Measurements from ENCODE around the gene CNPY1. TPM values are rescaled to one million over a fixed set of nuclear protein-coding genes. Genes with fewer than 3 reads are reported as not detected.

The CNPY1 gene
- total RNA-seq, 1 donor from 2014 or later, result not detected

GRCh38 chr7:155463114-155463811 lies 83.1 kb downstream of the CNPY1 start:
- FAIRE-seq, result no peak

GRCh38 chr7:155462163-155462735 lies 84.1 kb downstream of the CNPY1 start:
- Mint-ChIP-seq H3K9me3 (ENCODE audit: unreplicated experiment) (peaks cover 2% of the 10 kb centered on the region), H3K36me3 (ENCODE audit: low read depth, unreplicated experiment) (peaks cover 2% of the 10 kb centered on the region), H3K4me3 (ENCODE audit: unreplicated experiment) (no peak overlapping the region), H3K27ac (ENCODE audit: unreplicated experiment) (peak overlapping the region; percentile 41), H3K4me1 (ENCODE audit: low read depth, unreplicated experiment) (no peaks in the 10 kb centered on the region), H3K27me3 (ENCODE audit: low read depth, unreplicated experiment) (peaks cover 70% of the 10 kb centered on the region)
- TF ChIP-seq EZH2 (IDR thresholded peaks at IDR 0.05; ENCODE audit: insufficient read depth, low read length), result peak; percentile 34
- TF ChIP-seq, protein P1, sequence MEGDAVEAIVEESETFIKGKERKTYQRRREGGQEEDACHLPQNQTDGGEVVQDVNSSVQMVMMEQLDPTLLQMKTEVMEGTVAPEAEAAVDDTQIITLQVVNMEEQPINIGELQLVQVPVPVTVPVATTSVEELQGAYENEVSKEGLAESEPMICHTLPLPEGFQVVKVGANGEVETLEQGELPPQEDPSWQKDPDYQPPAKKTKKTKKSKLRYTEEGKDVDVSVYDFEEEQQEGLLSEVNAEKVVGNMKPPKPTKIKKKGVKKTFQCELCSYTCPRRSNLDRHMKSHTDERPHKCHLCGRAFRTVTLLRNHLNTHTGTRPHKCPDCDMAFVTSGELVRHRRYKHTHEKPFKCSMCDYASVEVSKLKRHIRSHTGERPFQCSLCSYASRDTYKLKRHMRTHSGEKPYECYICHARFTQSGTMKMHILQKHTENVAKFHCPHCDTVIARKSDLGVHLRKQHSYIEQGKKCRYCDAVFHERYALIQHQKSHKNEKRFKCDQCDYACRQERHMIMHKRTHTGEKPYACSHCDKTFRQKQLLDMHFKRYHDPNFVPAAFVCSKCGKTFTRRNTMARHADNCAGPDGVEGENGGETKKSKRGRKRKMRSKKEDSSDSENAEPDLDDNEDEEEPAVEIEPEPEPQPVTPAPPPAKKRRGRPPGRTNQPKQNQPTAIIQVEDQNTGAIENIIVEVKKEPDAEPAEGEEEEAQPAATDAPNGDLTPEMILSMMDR (IDR thresholded peaks at IDR 0.05; ENCODE audit: insufficient read depth, low read depth, low read length), result no peak
- Histone ChIP-seq H3K9me3 (ENCODE audit: insufficient read depth, low read depth, low read length) (peaks cover 5% of the 10 kb centered on the region), H3K36me3 (ENCODE audit: insufficient read depth, low read length) (no peaks in the 10 kb centered on the region), H4K20me1 (ENCODE audit: insufficient read depth, low read length) (no peaks in the 10 kb centered on the region), H3K4me2 (ENCODE audit: low read length) (no peak overlapping the region), H3K9ac (ENCODE audit: low read length) (no peak overlapping the region), H3K4me3 (ENCODE audit: insufficient read depth, low read depth, low read length) (no peak overlapping the region), H3K79me2 (ENCODE audit: insufficient read depth, low read length) (no peaks in the 10 kb centered on the region), H2AFZ (ENCODE audit: low read depth, low read length) (no peak overlapping the region), H3K4me1 (ENCODE audit: insufficient read depth, low read length) (peaks cover 3% of the 10 kb centered on the region), H3K27me3 (ENCODE audit: insufficient read depth, low read length) (peaks cover 87% of the 10 kb centered on the region), H3K27ac (ENCODE audit: low read depth, low read length) (no peak overlapping the region)
- DNase-seq (ENCODE audit: low read depth) (no peak), FAIRE-seq (no peak)

More at GRCh38 chr7:155463114-155463811, 83.1 kb downstream of the CNPY1 start:
- Histone ChIP-seq H3K9ac (ENCODE audit: low read length) (no peak overlapping the region), H2AFZ (ENCODE audit: low read depth, low read length) (no peak overlapping the region), H3K4me1 (ENCODE audit: insufficient read depth, low read length) (peaks cover 3% of the 10 kb centered on the region), H3K36me3 (ENCODE audit: insufficient read depth, low read length) (no peaks in the 10 kb centered on the region), H3K9me3 (ENCODE audit: insufficient read depth, low read depth, low read length) (peaks cover 5% of the 10 kb centered on the region), H4K20me1 (ENCODE audit: insufficient read depth, low read length) (no peaks in the 10 kb centered on the region), H3K27ac (ENCODE audit: low read depth, low read length) (no peak overlapping the region), H3K4me2 (ENCODE audit: low read length) (no peak overlapping the region), H3K4me3 (ENCODE audit: insufficient read depth, low read depth, low read length) (no peak overlapping the region), H3K79me2 (ENCODE audit: insufficient read depth, low read length) (no peaks in the 10 kb centered on the region), H3K27me3 (ENCODE audit: insufficient read depth, low read length) (peaks cover 93% of the 10 kb centered on the region)
- no peak for TF ChIP-seq EZH2 (IDR thresholded peaks at IDR 0.05; ENCODE audit: insufficient read depth, low read length)
- TF ChIP-seq, protein P1 (IDR thresholded peaks at IDR 0.05; ENCODE audit: insufficient read depth, low read depth, low read length), result no peak
- peaks cover 2% of the 10 kb centered on the region for H3K36me3 Mint-ChIP-seq (ENCODE audit: low read depth, unreplicated experiment)
- DNase-seq (ENCODE audit: low read depth), result no peak
- no peak overlapping the region for H3K4me3 Mint-ChIP-seq (ENCODE audit: unreplicated experiment)
- H3K27ac Mint-ChIP-seq (ENCODE audit: unreplicated experiment), result no peak overlapping the region
- peaks cover 74% of the 10 kb centered on the region for H3K27me3 Mint-ChIP-seq (ENCODE audit: low read depth, unreplicated experiment)
- no peaks in the 10 kb centered on the region for H3K4me1 Mint-ChIP-seq (ENCODE audit: low read depth, unreplicated experiment)
- peaks cover 2% of the 10 kb centered on the region for H3K9me3 Mint-ChIP-seq (ENCODE audit: unreplicated experiment)

GRCh38 chr7:155461631-155462030 lies 84.7 kb downstream of the CNPY1 start:
- H3K4me1 ChIP-seq (ENCODE audit: insufficient read depth, low read length), result peaks cover 5% of the 10 kb centered on the region
- H4K20me1 ChIP-seq (ENCODE audit: insufficient read depth, low read length), result no peaks in the 10 kb centered on the region
- Mint-ChIP-seq H3K27ac (ENCODE audit: unreplicated experiment) (no peak overlapping the region), H3K4me1 (ENCODE audit: low read depth, unreplicated experiment) (no peaks in the 10 kb centered on the region), H3K4me3 (ENCODE audit: unreplicated experiment) (no peak overlapping the region), H3K36me3 (ENCODE audit: low read depth, unreplicated experiment) (peaks cover 2% of the 10 kb centered on the region), H3K27me3 (ENCODE audit: low read depth, unreplicated experiment) (peaks cover 73% of the 10 kb centered on the region), H3K9me3 (ENCODE audit: unreplicated experiment) (peaks cover 2% of the 10 kb centered on the region)
- FAIRE-seq (no peak), DNase-seq (ENCODE audit: low read depth) (no peak)
- peaks cover 5% of the 10 kb centered on the region for H3K9me3 ChIP-seq (ENCODE audit: insufficient read depth, low read depth, low read length)
- no peak overlapping the region for H3K27ac ChIP-seq (ENCODE audit: low read depth, low read length)
- no peak overlapping the region for H2AFZ ChIP-seq (ENCODE audit: low read depth, low read length)
- H3K27me3 ChIP-seq (ENCODE audit: insufficient read depth, low read length), result peaks cover 88% of the 10 kb centered on the region
- H3K9ac ChIP-seq (ENCODE audit: low read length), result no peak overlapping the region
- H3K4me3 ChIP-seq (ENCODE audit: insufficient read depth, low read depth, low read length), result no peak overlapping the region
- no peak overlapping the region for H3K4me2 ChIP-seq (ENCODE audit: low read length)
- TF ChIP-seq, protein P1 (IDR thresholded peaks at IDR 0.05; ENCODE audit: insufficient read depth, low read depth, low read length), result no peak
- no peak for TF ChIP-seq EZH2 (IDR thresholded peaks at IDR 0.05; ENCODE audit: insufficient read depth, low read length)
- no peaks in the 10 kb centered on the region for H3K79me2 ChIP-seq (ENCODE audit: insufficient read depth, low read length)
- no peaks in the 10 kb centered on the region for H3K36me3 ChIP-seq (ENCODE audit: insufficient read depth, low read length)
